ENCODE data around the gene COL4A6. TPM values are rescaled to one million over a fixed set of nuclear protein-coding genes. Genes with fewer than 3 reads are reported as not detected.

Gene COL4A6
- total and polyA plus RNA-seq, 4 donors = under 0.01 to 0.09 (median 0.07) TPM; not detected in 1

DNA sequence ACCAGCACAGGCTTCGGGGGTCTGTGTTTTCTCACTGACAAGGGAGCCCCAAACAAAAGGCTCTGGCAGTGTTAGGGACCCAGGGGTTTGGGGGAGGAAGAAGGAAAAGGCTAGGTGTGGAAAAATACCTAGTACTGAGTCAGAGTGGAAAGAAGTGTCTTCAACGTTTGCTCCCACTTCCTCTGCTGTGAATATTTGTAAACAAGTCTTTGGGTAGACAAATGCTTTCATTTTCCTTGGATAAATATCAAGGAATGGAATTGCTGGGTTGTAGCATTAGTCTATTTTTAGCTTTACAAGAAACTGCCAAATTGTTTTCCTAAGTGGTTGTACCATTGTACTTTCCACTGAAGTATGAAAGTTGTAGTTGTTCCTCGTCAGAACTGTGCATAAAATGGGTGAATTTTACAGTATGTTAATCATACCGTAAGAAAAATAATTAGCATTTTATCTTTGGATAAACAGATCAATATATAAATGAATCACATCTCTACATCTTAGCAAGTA, 18.8 kb upstream of the COL4A6 start (continued):
- TF ChIP-seq RAD21 (IDR thresholded peaks at IDR 0.05) = no peak
- TF ChIP-seq, protein P1, sequence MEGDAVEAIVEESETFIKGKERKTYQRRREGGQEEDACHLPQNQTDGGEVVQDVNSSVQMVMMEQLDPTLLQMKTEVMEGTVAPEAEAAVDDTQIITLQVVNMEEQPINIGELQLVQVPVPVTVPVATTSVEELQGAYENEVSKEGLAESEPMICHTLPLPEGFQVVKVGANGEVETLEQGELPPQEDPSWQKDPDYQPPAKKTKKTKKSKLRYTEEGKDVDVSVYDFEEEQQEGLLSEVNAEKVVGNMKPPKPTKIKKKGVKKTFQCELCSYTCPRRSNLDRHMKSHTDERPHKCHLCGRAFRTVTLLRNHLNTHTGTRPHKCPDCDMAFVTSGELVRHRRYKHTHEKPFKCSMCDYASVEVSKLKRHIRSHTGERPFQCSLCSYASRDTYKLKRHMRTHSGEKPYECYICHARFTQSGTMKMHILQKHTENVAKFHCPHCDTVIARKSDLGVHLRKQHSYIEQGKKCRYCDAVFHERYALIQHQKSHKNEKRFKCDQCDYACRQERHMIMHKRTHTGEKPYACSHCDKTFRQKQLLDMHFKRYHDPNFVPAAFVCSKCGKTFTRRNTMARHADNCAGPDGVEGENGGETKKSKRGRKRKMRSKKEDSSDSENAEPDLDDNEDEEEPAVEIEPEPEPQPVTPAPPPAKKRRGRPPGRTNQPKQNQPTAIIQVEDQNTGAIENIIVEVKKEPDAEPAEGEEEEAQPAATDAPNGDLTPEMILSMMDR (IDR thresholded peaks at IDR 0.05; ENCODE audit: low read depth, low read length, missing input control) = no peak

- H3K27ac ChIP-seq (ENCODE audit: low read depth in 1 of 2, low read length in 2 of 2) = no peak overlapping the region
- H3K36me3 ChIP-seq (ENCODE audit: control insufficient read depth in 4 of 4, insufficient read depth in 3 of 4, low read depth in 1 of 4, low read length in 3 of 4) = no peaks in the 10 kb centered on the region
- H3K4me1 ChIP-seq (ENCODE audit: control insufficient read depth in 4 of 4, insufficient read depth in 4 of 4, low read length in 3 of 4) = no peaks in the 10 kb centered on the region
- TF ChIP-seq EGR1 (IDR thresholded peaks at IDR 0.05; ENCODE audit: low read depth in 2 of 2) (no peak), RXRA (IDR thresholded peaks at IDR 0.05) (no peak), ATF3 (IDR thresholded peaks at IDR 0.05) (no peak), HNF4G (IDR thresholded peaks at IDR 0.05) (no peak)
- no peak for DNase-seq (ENCODE audit: low spot score)
- H3K9me3 ChIP-seq (ENCODE audit: control insufficient read depth in 4 of 4, low read length in 3 of 4) = no peaks in the 10 kb centered on the region
- WGBS = 81% methylated on average over 3 of the region's 3 CpGs
- no peak overlapping the region for H3K4me3 ChIP-seq (ENCODE audit: low read depth in 1 of 3, low read length in 3 of 3)
- H3K9ac ChIP-seq (ENCODE audit: low read depth in 1 of 2, low read length in 2 of 2) = no peak overlapping the region
- H3K27me3 ChIP-seq (ENCODE audit: control insufficient read depth in 4 of 4, insufficient read depth in 4 of 4, low read length in 3 of 4) = no peaks in the 10 kb centered on the region
Observed at GRCh38 chrX:108453841-108454240, 15.6 kb upstream of the COL4A6 start.

GRCh38 chrX:108447303-108447702, 9.1 kb upstream of the COL4A6 start:
- H3K4me3 ChIP-seq (ENCODE audit: low read depth in 1 of 3, low read length in 3 of 3) = no peak overlapping the region
- H3K4me1 ChIP-seq (ENCODE audit: control insufficient read depth in 4 of 4, insufficient read depth in 4 of 4, low read length in 3 of 4) = no peaks in the 10 kb centered on the region
- no peaks in the 10 kb centered on the region for H3K36me3 ChIP-seq (ENCODE audit: control insufficient read depth in 4 of 4, insufficient read depth in 3 of 4, low read depth in 1 of 4, low read length in 3 of 4)
- no peak for DNase-seq (ENCODE audit: low spot score)
- TF ChIP-seq HNF4A (conservative IDR thresholded peaks at IDR 0.05) (no peak), GABPA (IDR thresholded peaks at IDR 0.05 in 1 of 2, conservative IDR thresholded peaks at IDR 0.05 in 1 of 2) (no peak), ATF3 (IDR thresholded peaks at IDR 0.05) (no peak), FOXA2 (IDR thresholded peaks at IDR 0.05) (no peak), RAD21 (IDR thresholded peaks at IDR 0.05) (no peak), REST (IDR thresholded peaks at IDR 0.05) (no peak), MAX (IDR thresholded peaks at IDR 0.05) (no peak), YY1 (IDR thresholded peaks at IDR 0.05) (no peak), HNF4G (IDR thresholded peaks at IDR 0.05) (no peak), JUND (IDR thresholded peaks at IDR 0.05) (no peak), FOXA1 (IDR thresholded peaks at IDR 0.05) (no peak), SP1 (IDR thresholded peaks at IDR 0.05) (no peak), EGR1 (IDR thresholded peaks at IDR 0.05; ENCODE audit: low read depth in 2 of 2) (no peak), RXRA (IDR thresholded peaks at IDR 0.05) (no peak), TAF1 (conservative IDR thresholded peaks at IDR 0.05) (no peak), NR2F2 (IDR thresholded peaks at IDR 0.05) (no peak)
- TF ChIP-seq, protein P1 (IDR thresholded peaks at IDR 0.05; ENCODE audit: low read depth, low read length, missing input control) = no peak
- TF ChIP-seq, protein P2, sequence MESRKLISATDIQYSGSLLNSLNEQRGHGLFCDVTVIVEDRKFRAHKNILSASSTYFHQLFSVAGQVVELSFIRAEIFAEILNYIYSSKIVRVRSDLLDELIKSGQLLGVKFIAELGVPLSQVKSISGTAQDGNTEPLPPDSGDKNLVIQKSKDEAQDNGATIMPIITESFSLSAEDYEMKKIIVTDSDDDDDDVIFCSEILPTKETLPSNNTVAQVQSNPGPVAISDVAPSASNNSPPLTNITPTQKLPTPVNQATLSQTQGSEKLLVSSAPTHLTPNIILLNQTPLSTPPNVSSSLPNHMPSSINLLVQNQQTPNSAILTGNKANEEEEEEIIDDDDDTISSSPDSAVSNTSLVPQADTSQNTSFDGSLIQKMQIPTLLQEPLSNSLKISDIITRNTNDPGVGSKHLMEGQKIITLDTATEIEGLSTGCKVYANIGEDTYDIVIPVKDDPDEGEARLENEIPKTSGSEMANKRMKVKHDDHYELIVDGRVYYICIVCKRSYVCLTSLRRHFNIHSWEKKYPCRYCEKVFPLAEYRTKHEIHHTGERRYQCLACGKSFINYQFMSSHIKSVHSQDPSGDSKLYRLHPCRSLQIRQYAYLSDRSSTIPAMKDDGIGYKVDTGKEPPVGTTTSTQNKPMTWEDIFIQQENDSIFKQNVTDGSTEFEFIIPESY (IDR thresholded peaks at IDR 0.05) = no peak
- H3K9me3 ChIP-seq (ENCODE audit: control insufficient read depth in 4 of 4, low read length in 3 of 4) = no peaks in the 10 kb centered on the region
- WGBS = 87% methylated on average over 2 of the region's 2 CpGs
- no peak overlapping the region for H3K9ac ChIP-seq (ENCODE audit: low read depth in 1 of 2, low read length in 2 of 2)
- H3K27ac ChIP-seq (ENCODE audit: low read depth in 1 of 2, low read length in 2 of 2) = no peak overlapping the region
- no peaks in the 10 kb centered on the region for H3K27me3 ChIP-seq (ENCODE audit: control insufficient read depth in 4 of 4, insufficient read depth in 4 of 4, low read length in 3 of 4)
